GM23338 (cell line): ENCODE measurements around the gene RAB13. TPM values are rescaled to one million over a fixed set of nuclear protein-coding genes. Genes with fewer than 3 reads are reported as not detected.
A peak's percentile ranks its signal among the peaks of the same experiment; 100 is the strongest.

Source experiments
- ATAC-seq: fragments of 200-7000 bp; cut with Tn5 transposase; 3 replicates; pipeline ENCODE4 v1.9.1; 2020
- DNase-seq: peaks from one replicate; pipeline ENCODE4 v3.0.0-alpha.2; 2015; ENCODE audit warnings: low spot score
- H2AFZ ChIP-seq: fragments of 200-600 bp; sonication (generic); 2 replicates; pipeline ENCODE4 v1.8.0; 2016; ENCODE audit warnings: antibody characterized with exemption, mild to moderate bottlenecking, moderate library complexity
- H3F3A ChIP-seq: fragments of 200-600 bp; sonication (generic); replicated peaks from 2 replicates; pipeline ENCODE4 v1.8.0; 2017; ENCODE audit warnings: antibody characterized with exemption, mixed run types, low read depth
- H3K27ac ChIP-seq: fragments of 200-600 bp; sonication (generic); 2 replicates; pipeline ENCODE4 v1.6.1; 2016; ENCODE audit warnings: low read depth
- H3K27me3 ChIP-seq: fragments of 200-600 bp; sonication (generic); 2 replicates; pipeline ENCODE4 v1.8.0; 2016; ENCODE audit warnings: mild to moderate bottlenecking, mixed run types, moderate library complexity; ENCODE audit not compliant: insufficient read depth
- H3K36me3 ChIP-seq: fragments of 200-600 bp; sonication (generic); 2 replicates; pipeline ENCODE4 v1.8.0; 2016; ENCODE audit warnings: mild to moderate bottlenecking; ENCODE audit not compliant: insufficient read depth
- H3K4me1 ChIP-seq: fragments of 200-600 bp; sonication (generic); 2 replicates; pipeline ENCODE4 v1.8.0; 2016; ENCODE audit warnings: mild to moderate bottlenecking, moderate library complexity; ENCODE audit not compliant: insufficient read depth
- H3K4me2 ChIP-seq: fragments of 200-600 bp; sonication (generic); 2 replicates; pipeline ENCODE4 v1.7.1; 2017; ENCODE audit warnings: mixed run types
- H3K4me3 ChIP-seq: fragments of 200-600 bp; sonication (generic); 2 replicates; pipeline ENCODE4 v1.6.1; 2016; ENCODE audit warnings: mixed run types
- H3K79me2 ChIP-seq: fragments of 200-600 bp; sonication (generic); replicated peaks from 2 replicates; pipeline ENCODE4 v1.8.0; 2017; ENCODE audit warnings: mild to moderate bottlenecking; ENCODE audit not compliant: insufficient read depth
- H3K9me2 ChIP-seq: fragments of 200-600 bp; sonication (generic); 2 replicates; pipeline ENCODE4 v1.8.0; 2017; ENCODE audit not compliant: insufficient read depth
- H4K20me1 ChIP-seq: fragments of 200-600 bp; sonication (generic); replicated peaks from 2 replicates; pipeline ENCODE4 v1.8.0; 2017; ENCODE audit warnings: mild to moderate bottlenecking; ENCODE audit not compliant: insufficient read depth
- H3K27ac Mint-ChIP-seq: 2 replicates; pipeline ENCODE4 v1.8.0; 2020; ENCODE audit warnings: inconsistent platforms, mild to moderate bottlenecking, moderate library complexity, mixed read lengths
- H3K27me3 Mint-ChIP-seq: 3 replicates; pipeline ENCODE4 v1.8.0; 2022; ENCODE audit warnings: low read depth, mild to moderate bottlenecking, moderate library complexity, mixed read lengths, inconsistent platforms; ENCODE audit not compliant: insufficient read depth, poor library complexity
- H3K36me3 Mint-ChIP-seq: 3 replicates; pipeline ENCODE4 v1.8.0; 2021; ENCODE audit warnings: low read depth, mild to moderate bottlenecking, inconsistent platforms, moderate library complexity, mixed read lengths
- H3K4me1 Mint-ChIP-seq: 3 replicates; pipeline ENCODE4 v1.8.0; 2020; ENCODE audit warnings: mild to moderate bottlenecking, inconsistent platforms, mixed read lengths
- H3K4me3 Mint-ChIP-seq: 3 replicates; pipeline ENCODE4 v1.8.0; 2021; ENCODE audit warnings: moderate library complexity, mild to moderate bottlenecking, inconsistent platforms, mixed read lengths
- H3K9me3 Mint-ChIP-seq: 3 replicates; pipeline ENCODE4 v1.8.0; 2020; ENCODE audit warnings: moderate library complexity, mild to moderate bottlenecking, inconsistent platforms, mixed read lengths
- CREB1 ChIP-seq: fragments of 250-450 bp; sonication (Bioruptor Pico); IDR thresholded peaks from 2 replicates; pipeline ENCODE4 v1.5.0; 2020; ENCODE audit warnings: low read depth, mild to moderate bottlenecking, moderate library complexity
- EZH2 ChIP-seq: fragments of 200-600 bp; sonication (generic); IDR thresholded peaks from one replicate; pipeline ENCODE4 v1.8.0; 2017; ENCODE audit warnings: antibody characterized with exemption, mild to moderate bottlenecking, low read depth; ENCODE audit not compliant: unreplicated experiment
- EZH2phosphoT487 ChIP-seq: fragments of 200-600 bp; sonication (generic); IDR thresholded peaks from one replicate; pipeline ENCODE4 v1.8.1; 2018; ENCODE audit warnings: antibody characterized with exemption; ENCODE audit not compliant: unreplicated experiment
- JUNB ChIP-seq: IDR thresholded peaks from one replicate; pipeline ENCODE4 v1.6.1; 2016; ENCODE audit warnings: antibody characterized with exemption; ENCODE audit not compliant: unreplicated experiment
- NANOG ChIP-seq: IDR thresholded peaks from 2 replicates; pipeline ENCODE4 v1.6.1; 2016; ENCODE audit warnings: antibody characterized with exemption, borderline replicate concordance
- POLR2AphosphoS5 ChIP-seq: IDR thresholded peaks from 2 replicates; pipeline ENCODE4 v1.6.1; 2016; ENCODE audit warnings: antibody characterized with exemption, low read depth
- STAT1 ChIP-seq: IDR thresholded peaks from one replicate; pipeline ENCODE4 v1.6.1; 2016; ENCODE audit warnings: antibody characterized with exemption; ENCODE audit not compliant: unreplicated experiment
- ZNF114 ChIP-seq: fragments of 250-450 bp; sonication (Bioruptor Pico); IDR thresholded peaks from 2 replicates; pipeline ENCODE4 v1.5.0; 2020; ENCODE audit warnings: mild to moderate bottlenecking, moderate library complexity
- ZNF331 ChIP-seq: fragments of 250-450 bp; sonication (Bioruptor Pico); IDR thresholded peaks from 2 replicates; pipeline ENCODE4 v1.5.0; 2020; ENCODE audit warnings: low read depth, mild to moderate bottlenecking, moderate library complexity
- polyA plus RNA-seq: library from polyadenylated mRNA; unstranded; fragments of >200 nt; fragmentation: Nextera tagmentation; extraction: Ambion mirVana; gene quantifications from 2 replicates; pipeline ENCODE4 v1.2.1, GENCODE V29; 2016
- total RNA-seq: library from RNA; depleted of rRNA; stranded (reverse); fragments of >200 nt; shearing (Covaris generic); gene quantifications from 2 replicates; pipeline ENCODE4 v1.2.3, GENCODE V29; 2014
- TF ChIP-seq, protein P1 (sequence below): IDR thresholded peaks from one replicate; pipeline ENCODE4 v1.6.1; 2018; ENCODE audit warnings: antibody characterized with exemption; ENCODE audit not compliant: unreplicated experiment
- TF ChIP-seq, protein P2 (sequence below): IDR thresholded peaks from 2 replicates; pipeline ENCODE4 v1.6.1; 2016; ENCODE audit warnings: antibody characterized with exemption
- TF ChIP-seq, protein P3 (sequence below), 2 experiments: fragments of 200-600 bp in 1 of 2; sonication (generic) in 1 of 2; conservative IDR thresholded peaks; 2 replicates each; pipeline versions ENCODE4 v1.5.1 to v1.6.1; 2016 to 2017; ENCODE audit warnings: antibody characterized with exemption in 2 of 2, low read depth in 2 of 2, mild to moderate bottlenecking in 2 of 2, moderate library complexity in 1 of 2
- TF ChIP-seq, protein P4 (sequence below): fragments of 250-450 bp; sonication (Bioruptor Pico); IDR thresholded peaks from 2 replicates; pipeline ENCODE4 v1.5.0; 2020; ENCODE audit warnings: mild to moderate bottlenecking, moderate library complexity

Gene RAB13
- total and polyA plus RNA-seq, 2 experiments from 2014 or later: 38.6 to 171 TPM

DNA sequence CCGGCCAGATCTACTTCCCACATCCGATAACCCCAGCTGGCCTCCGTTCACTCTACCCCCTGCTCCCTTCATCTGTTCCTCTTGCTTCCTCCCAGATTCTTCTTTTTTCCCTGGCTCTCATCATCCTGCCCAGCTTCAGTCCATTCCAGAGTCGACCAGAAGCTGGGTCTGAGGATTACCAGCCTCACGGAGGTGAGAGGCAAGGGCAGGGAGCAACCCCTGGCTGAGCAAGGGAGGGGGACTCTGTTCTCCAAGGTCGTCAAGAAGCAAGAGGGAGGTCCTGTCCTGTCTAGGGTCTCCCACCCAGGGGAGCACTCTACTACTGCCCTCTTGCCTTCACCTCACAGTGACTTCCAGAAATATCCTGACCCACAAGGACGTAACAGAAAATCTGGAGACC is 12.6 kb downstream of the RAB13 start:
- Histone ChIP-seq H3K36me3 (peaks cover 20% of the 10 kb centered on the region; the same call in 1 of the 2 replicates), H3K4me2 (no peak overlapping the region), H3K9me2 (no peaks in the 10 kb centered on the region), H3K27ac (no peak overlapping the region), H4K20me1 (no peaks in the 10 kb centered on the region; the same call in 1 of the 2 replicates), H2AFZ (no peak overlapping the region), H3K27me3 (no peaks in the 10 kb centered on the region), H3F3A (peaks cover 26% of the 10 kb centered on the region), H3K4me1 (peaks cover 4% of the 10 kb centered on the region; the same call in 1 of the 2 replicates), H3K79me2 (peaks cover 23% of the 10 kb centered on the region), H3K4me3 (no peak overlapping the region)
- H3K36me3 Mint-ChIP-seq: peaks cover 54% of the 10 kb centered on the region
- DNase-seq (no peak), ATAC-seq (no peak)
- H3K9me3 Mint-ChIP-seq: no peaks in the 10 kb centered on the region
- H3K27ac Mint-ChIP-seq: peak overlapping the region; percentile 47; the same call in 1 of the 2 replicates
- peaks cover 23% of the 10 kb centered on the region for H3K4me1 Mint-ChIP-seq
- TF ChIP-seq STAT1 (no peak), CREB1 (CRISPR knock-in tag) (no peak), ZNF331 (no peak), NANOG (no peak), POLR2AphosphoS5 (no peak; the same call in 1 of the 2 replicates), EZH2phosphoT487 (no peak), JUNB (no peak), ZNF114 (CRISPR knock-in tag) (no peak), EZH2 (no peak)
- TF ChIP-seq, protein P1, sequence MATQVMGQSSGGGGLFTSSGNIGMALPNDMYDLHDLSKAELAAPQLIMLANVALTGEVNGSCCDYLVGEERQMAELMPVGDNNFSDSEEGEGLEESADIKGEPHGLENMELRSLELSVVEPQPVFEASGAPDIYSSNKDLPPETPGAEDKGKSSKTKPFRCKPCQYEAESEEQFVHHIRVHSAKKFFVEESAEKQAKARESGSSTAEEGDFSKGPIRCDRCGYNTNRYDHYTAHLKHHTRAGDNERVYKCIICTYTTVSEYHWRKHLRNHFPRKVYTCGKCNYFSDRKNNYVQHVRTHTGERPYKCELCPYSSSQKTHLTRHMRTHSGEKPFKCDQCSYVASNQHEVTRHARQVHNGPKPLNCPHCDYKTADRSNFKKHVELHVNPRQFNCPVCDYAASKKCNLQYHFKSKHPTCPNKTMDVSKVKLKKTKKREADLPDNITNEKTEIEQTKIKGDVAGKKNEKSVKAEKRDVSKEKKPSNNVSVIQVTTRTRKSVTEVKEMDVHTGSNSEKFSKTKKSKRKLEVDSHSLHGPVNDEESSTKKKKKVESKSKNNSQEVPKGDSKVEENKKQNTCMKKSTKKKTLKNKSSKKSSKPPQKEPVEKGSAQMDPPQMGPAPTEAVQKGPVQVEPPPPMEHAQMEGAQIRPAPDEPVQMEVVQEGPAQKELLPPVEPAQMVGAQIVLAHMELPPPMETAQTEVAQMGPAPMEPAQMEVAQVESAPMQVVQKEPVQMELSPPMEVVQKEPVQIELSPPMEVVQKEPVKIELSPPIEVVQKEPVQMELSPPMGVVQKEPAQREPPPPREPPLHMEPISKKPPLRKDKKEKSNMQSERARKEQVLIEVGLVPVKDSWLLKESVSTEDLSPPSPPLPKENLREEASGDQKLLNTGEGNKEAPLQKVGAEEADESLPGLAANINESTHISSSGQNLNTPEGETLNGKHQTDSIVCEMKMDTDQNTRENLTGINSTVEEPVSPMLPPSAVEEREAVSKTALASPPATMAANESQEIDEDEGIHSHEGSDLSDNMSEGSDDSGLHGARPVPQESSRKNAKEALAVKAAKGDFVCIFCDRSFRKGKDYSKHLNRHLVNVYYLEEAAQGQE: no peak
- TF ChIP-seq, protein P2, sequence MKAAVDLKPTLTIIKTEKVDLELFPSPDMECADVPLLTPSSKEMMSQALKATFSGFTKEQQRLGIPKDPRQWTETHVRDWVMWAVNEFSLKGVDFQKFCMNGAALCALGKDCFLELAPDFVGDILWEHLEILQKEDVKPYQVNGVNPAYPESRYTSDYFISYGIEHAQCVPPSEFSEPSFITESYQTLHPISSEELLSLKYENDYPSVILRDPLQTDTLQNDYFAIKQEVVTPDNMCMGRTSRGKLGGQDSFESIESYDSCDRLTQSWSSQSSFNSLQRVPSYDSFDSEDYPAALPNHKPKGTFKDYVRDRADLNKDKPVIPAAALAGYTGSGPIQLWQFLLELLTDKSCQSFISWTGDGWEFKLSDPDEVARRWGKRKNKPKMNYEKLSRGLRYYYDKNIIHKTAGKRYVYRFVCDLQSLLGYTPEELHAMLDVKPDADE: no peak
- TF ChIP-seq, protein P3, sequence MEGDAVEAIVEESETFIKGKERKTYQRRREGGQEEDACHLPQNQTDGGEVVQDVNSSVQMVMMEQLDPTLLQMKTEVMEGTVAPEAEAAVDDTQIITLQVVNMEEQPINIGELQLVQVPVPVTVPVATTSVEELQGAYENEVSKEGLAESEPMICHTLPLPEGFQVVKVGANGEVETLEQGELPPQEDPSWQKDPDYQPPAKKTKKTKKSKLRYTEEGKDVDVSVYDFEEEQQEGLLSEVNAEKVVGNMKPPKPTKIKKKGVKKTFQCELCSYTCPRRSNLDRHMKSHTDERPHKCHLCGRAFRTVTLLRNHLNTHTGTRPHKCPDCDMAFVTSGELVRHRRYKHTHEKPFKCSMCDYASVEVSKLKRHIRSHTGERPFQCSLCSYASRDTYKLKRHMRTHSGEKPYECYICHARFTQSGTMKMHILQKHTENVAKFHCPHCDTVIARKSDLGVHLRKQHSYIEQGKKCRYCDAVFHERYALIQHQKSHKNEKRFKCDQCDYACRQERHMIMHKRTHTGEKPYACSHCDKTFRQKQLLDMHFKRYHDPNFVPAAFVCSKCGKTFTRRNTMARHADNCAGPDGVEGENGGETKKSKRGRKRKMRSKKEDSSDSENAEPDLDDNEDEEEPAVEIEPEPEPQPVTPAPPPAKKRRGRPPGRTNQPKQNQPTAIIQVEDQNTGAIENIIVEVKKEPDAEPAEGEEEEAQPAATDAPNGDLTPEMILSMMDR (conservative IDR thresholded peaks at IDR 0.05; ENCODE audit: low read depth in 2 of 2): no peak
- TF ChIP-seq, protein P4, sequence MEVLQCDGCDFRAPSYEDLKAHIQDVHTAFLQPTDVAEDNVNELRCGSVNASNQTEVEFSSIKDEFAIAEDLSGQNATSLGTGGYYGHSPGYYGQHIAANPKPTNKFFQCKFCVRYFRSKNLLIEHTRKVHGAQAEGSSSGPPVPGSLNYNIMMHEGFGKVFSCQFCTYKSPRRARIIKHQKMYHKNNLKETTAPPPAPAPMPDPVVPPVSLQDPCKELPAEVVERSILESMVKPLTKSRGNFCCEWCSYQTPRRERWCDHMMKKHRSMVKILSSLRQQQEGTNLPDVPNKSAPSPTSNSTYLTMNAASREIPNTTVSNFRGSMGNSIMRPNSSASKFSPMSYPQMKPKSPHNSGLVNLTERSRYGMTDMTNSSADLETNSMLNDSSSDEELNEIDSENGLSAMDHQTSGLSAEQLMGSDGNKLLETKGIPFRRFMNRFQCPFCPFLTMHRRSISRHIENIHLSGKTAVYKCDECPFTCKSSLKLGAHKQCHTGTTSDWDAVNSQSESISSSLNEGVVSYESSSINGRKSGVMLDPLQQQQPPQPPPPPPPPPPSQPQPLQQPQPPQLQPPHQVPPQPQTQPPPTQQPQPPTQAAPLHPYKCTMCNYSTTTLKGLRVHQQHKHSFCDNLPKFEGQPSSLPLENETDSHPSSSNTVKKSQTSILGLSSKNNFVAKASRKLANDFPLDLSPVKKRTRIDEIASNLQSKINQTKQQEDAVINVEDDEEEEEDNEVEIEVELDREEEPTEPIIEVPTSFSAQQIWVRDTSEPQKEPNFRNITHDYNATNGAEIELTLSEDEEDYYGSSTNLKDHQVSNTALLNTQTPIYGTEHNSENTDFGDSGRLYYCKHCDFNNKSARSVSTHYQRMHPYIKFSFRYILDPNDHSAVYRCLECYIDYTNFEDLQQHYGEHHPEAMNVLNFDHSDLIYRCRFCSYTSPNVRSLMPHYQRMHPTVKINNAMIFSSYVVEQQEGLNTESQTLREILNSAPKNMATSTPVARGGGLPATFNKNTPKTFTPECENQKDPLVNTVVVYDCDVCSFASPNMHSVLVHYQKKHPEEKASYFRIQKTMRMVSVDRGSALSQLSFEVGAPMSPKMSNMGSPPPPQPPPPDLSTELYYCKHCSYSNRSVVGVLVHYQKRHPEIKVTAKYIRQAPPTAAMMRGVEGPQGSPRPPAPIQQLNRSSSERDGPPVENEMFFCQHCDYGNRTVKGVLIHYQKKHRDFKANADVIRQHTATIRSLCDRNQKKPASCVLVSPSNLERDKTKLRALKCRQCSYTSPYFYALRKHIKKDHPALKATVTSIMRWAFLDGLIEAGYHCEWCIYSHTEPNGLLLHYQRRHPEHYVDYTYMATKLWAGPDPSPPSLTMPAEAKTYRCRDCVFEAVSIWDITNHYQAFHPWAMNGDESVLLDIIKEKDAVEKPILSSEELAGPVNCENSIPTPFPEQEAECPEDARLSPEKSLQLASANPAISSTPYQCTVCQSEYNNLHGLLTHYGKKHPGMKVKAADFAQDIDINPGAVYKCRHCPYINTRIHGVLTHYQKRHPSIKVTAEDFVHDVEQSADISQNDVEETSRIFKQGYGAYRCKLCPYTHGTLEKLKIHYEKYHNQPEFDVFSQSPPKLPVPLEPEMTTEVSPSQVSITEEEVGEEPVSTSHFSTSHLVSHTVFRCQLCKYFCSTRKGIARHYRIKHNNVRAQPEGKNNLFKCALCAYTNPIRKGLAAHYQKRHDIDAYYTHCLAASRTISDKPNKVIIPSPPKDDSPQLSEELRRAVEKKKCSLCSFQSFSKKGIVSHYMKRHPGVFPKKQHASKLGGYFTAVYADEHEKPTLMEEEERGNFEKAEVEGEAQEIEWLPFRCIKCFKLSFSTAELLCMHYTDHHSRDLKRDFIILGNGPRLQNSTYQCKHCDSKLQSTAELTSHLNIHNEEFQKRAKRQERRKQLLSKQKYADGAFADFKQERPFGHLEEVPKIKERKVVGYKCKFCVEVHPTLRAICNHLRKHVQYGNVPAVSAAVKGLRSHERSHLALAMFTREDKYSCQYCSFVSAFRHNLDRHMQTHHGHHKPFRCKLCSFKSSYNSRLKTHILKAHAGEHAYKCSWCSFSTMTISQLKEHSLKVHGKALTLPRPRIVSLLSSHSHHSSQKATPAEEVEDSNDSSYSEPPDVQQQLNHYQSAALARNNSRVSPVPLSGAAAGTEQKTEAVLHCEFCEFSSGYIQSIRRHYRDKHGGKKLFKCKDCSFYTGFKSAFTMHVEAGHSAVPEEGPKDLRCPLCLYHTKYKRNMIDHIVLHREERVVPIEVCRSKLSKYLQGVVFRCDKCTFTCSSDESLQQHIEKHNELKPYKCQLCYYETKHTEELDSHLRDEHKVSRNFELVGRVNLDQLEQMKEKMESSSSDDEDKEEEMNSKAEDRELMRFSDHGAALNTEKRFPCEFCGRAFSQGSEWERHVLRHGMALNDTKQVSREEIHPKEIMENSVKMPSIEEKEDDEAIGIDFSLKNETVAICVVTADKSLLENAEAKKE (CRISPR knock-in tag): no peak
- H3K27me3 Mint-ChIP-seq: peaks cover 15% of the 10 kb centered on the region
- H3K4me3 Mint-ChIP-seq: no peak overlapping the region; the same call in 2 of the 3 replicates
